Activated naive CD8-positive, alpha-beta T cell treated with anti-CD3 and anti-CD28 coated beads for 36 hours (primary cell): ENCODE data around the gene TUSC2. TPM values are rescaled to one million over a fixed set of nuclear protein-coding genes. Genes with fewer than 3 reads are reported as not detected.
"Not testable (repeated sequence)": the region's sequence is repeated elsewhere in the genome, so short reads cannot be mapped to it uniquely, and the experiment has no call there.

Experiments used
- DNase-seq: peaks from one replicate; pipeline ENCODE4 v3.0.0; 2021
- H3K27ac Mint-ChIP-seq: one replicate; pipeline ENCODE4 v1.8.0; 2022; ENCODE audit warnings: mild to moderate bottlenecking, moderate library complexity, mixed read lengths
- H3K27me3 Mint-ChIP-seq: one replicate; pipeline ENCODE4 v1.8.0; 2022; ENCODE audit warnings: mild to moderate bottlenecking, mixed read lengths
- H3K36me3 Mint-ChIP-seq: one replicate; pipeline ENCODE4 v1.8.0; 2021; ENCODE audit warnings: mild to moderate bottlenecking, mixed read lengths
- H3K4me1 Mint-ChIP-seq: one replicate; pipeline ENCODE4 v1.8.0; 2021; ENCODE audit warnings: mixed read lengths
- H3K4me3 Mint-ChIP-seq: one replicate; pipeline ENCODE4 v1.8.0; 2022; ENCODE audit warnings: mild to moderate bottlenecking, moderate library complexity, mixed read lengths
- H3K9me3 Mint-ChIP-seq: one replicate; pipeline ENCODE4 v1.8.0; 2022; ENCODE audit warnings: mixed read lengths
- total RNA-seq, 2 experiments: library from RNA; stranded (reverse); gene quantifications; one replicate each; pipeline ENCODE4 v1.2.3, GENCODE V29; 2021

TUSC2 gene
- total RNA-seq, 2 experiments from 2014 or later, result 26.8 to 29.1 TPM

- DNase-seq, result no peak
- H3K27me3 Mint-ChIP-seq, result no peaks in the 10 kb centered on the region
- H3K4me1 Mint-ChIP-seq, result peaks cover 45% of the 10 kb centered on the region
- H3K9me3 Mint-ChIP-seq, result no peaks in the 10 kb centered on the region
- H3K4me3 Mint-ChIP-seq, result peak overlapping the region; percentile 80
- H3K36me3 Mint-ChIP-seq, result peaks cover 5% of the 10 kb centered on the region
- no peak overlapping the region for H3K27ac Mint-ChIP-seq
These were observed 8.0 kb downstream of the TUSC2 start for GRCh38 chr3:50319894-50320625.

GRCh38 chr3:50319181-50319893 is 8.7 kb downstream of the TUSC2 start:
- DNase-seq, result no peak
- Mint-ChIP-seq H3K9me3 (no peaks in the 10 kb centered on the region), H3K36me3 (peaks cover 5% of the 10 kb centered on the region), H3K4me3 (no peak overlapping the region), H3K27ac (no peak overlapping the region), H3K4me1 (peaks cover 38% of the 10 kb centered on the region), H3K27me3 (no peaks in the 10 kb centered on the region)

GRCh38 chr3:50318615-50319014 is 9.4 kb downstream of the TUSC2 start:
- Mint-ChIP-seq H3K4me1 (peaks cover 35% of the 10 kb centered on the region), H3K27ac (no peak overlapping the region), H3K36me3 (peaks cover 5% of the 10 kb centered on the region), H3K9me3 (no peaks in the 10 kb centered on the region), H3K27me3 (no peaks in the 10 kb centered on the region), H3K4me3 (no peak overlapping the region)
- DNase-seq, result no peak

- Mint-ChIP-seq H3K36me3 (peaks cover 5% of the 10 kb centered on the region), H3K27me3 (no peaks in the 10 kb centered on the region), H3K4me3 (no peak overlapping the region), H3K27ac (no peak overlapping the region), H3K9me3 (no peaks in the 10 kb centered on the region), H3K4me1 (peaks cover 33% of the 10 kb centered on the region)
- DNase-seq, result no peak
These were observed 9.9 kb downstream of the TUSC2 start for GRCh38 chr3:50318163-50318562.

- Mint-ChIP-seq H3K36me3 (peaks cover 5% of the 10 kb centered on the region), H3K4me1 (peaks cover 30% of the 10 kb centered on the region), H3K27ac (no peak overlapping the region), H3K27me3 (no peaks in the 10 kb centered on the region), H3K9me3 (no peaks in the 10 kb centered on the region), H3K4me3 (no peak overlapping the region)
- DNase-seq, result no peak
These were observed 10.7 kb downstream of the TUSC2 start for GRCh38 chr3:50317300-50317699.

GRCh38 chr3:50316657-50317242 is 11.3 kb downstream of the TUSC2 start:
- Mint-ChIP-seq H3K4me1 (peaks cover 30% of the 10 kb centered on the region), H3K36me3 (peaks cover 5% of the 10 kb centered on the region), H3K27me3 (no peaks in the 10 kb centered on the region), H3K9me3 (no peaks in the 10 kb centered on the region), H3K4me3 (peak overlapping the region; percentile 46), H3K27ac (peak overlapping the region; percentile 55)
- peak; percentile 69 for DNase-seq

- DNase-seq, result no peak
- peaks cover 25% of the 10 kb centered on the region for H3K4me1 Mint-ChIP-seq
These were observed 13.2 kb downstream of the TUSC2 start for GRCh38 chr3:50314816-50315215.

GRCh38 chr3:50314342-50314741 is 13.7 kb downstream of the TUSC2 start:
- H3K9me3 Mint-ChIP-seq, result no peaks in the 10 kb centered on the region
- H3K27ac Mint-ChIP-seq, result no peak overlapping the region
- no peaks in the 10 kb centered on the region for H3K27me3 Mint-ChIP-seq
- H3K4me1 Mint-ChIP-seq, result peaks cover 22% of the 10 kb centered on the region
- no peak overlapping the region for H3K4me3 Mint-ChIP-seq
- H3K36me3 Mint-ChIP-seq, result peaks cover 3% of the 10 kb centered on the region
- DNase-seq, result no peak

More at GRCh38 chr3:50314816-50315215, 13.2 kb downstream of the TUSC2 start:
- Mint-ChIP-seq H3K36me3 (peaks cover 3% of the 10 kb centered on the region), H3K27me3 (no peaks in the 10 kb centered on the region), H3K27ac (no peak overlapping the region), H3K9me3 (no peaks in the 10 kb centered on the region), H3K4me3 (no peak overlapping the region)

GRCh38 chr3:50312041-50312440 is 16.0 kb downstream of the TUSC2 start:
- H3K4me1 Mint-ChIP-seq, result peaks cover 13% of the 10 kb centered on the region
- H3K36me3 Mint-ChIP-seq, H3K9me3 Mint-ChIP-seq, H3K27me3 Mint-ChIP-seq, H3K4me3 Mint-ChIP-seq, H3K27ac Mint-ChIP-seq, DNase-seq: not testable (repeated sequence)

- Mint-ChIP-seq H3K9me3 (peaks cover 1% of the 10 kb centered on the region), H3K4me1 (peaks cover 17% of the 10 kb centered on the region), H3K27ac (no peak overlapping the region), H3K36me3 (no peaks in the 10 kb centered on the region), H3K27me3 (no peaks in the 10 kb centered on the region), H3K4me3 (no peak overlapping the region)
- no peak for DNase-seq
These were observed 23.4 kb downstream of the TUSC2 start for GRCh38 chr3:50304601-50305000.

GRCh38 chr3:50303013-50303815 is 24.8 kb downstream of the TUSC2 start, which contains the start of gene HYAL1:
Gene HYAL1, minus strand, starts transcription at chr3:50303574. Its CDS starts 618 bp downstream, at chr3:50302956.
- H3K9me3 Mint-ChIP-seq, result no peaks in the 10 kb centered on the region
- H3K4me3 Mint-ChIP-seq, result no peak within 1 kb of the TSS
- no peaks in the 10 kb centered on the region for H3K36me3 Mint-ChIP-seq
- DNase-seq, result no peak
- no peak within 1 kb of the TSS for H3K27ac Mint-ChIP-seq
- H3K27me3 Mint-ChIP-seq, result no peaks in the 10 kb centered on the region
- peaks cover 18% of the 10 kb centered on the region for H3K4me1 Mint-ChIP-seq

GRCh38 chr3:50302095-50303012 is 25.7 kb downstream of the TUSC2 start:
- no peak for DNase-seq

GRCh38 chr3:50300681-50301254 is 27.3 kb downstream of the TUSC2 start:
- Mint-ChIP-seq H3K9me3 (no peaks in the 10 kb centered on the region), H3K36me3 (peaks cover 4% of the 10 kb centered on the region), H3K27me3 (no peaks in the 10 kb centered on the region), H3K4me1 (peaks cover 23% of the 10 kb centered on the region), H3K4me3 (peak overlapping the region; percentile 92), H3K27ac (peak overlapping the region; percentile 98)
- DNase-seq, result no peak

More at GRCh38 chr3:50302095-50303012, 25.7 kb downstream of the TUSC2 start:
- Mint-ChIP-seq H3K9me3 (no peaks in the 10 kb centered on the region), H3K4me3 (no peak overlapping the region), H3K36me3 (no peaks in the 10 kb centered on the region), H3K27me3 (no peaks in the 10 kb centered on the region), H3K4me1 (peaks cover 23% of the 10 kb centered on the region), H3K27ac (no peak overlapping the region)
